NB4 (cell line): ENCODE data around the gene PRDM4.

Experiments used
- CTCF ChIP-seq: IDR thresholded peaks from one replicate; pipeline ENCODE4 v1.5.1; 2012; ENCODE audit warnings: low read depth, low read length
- MAX ChIP-seq: IDR thresholded peaks from 2 replicates; pipeline ENCODE4 v1.6.1; 2011; ENCODE audit warnings: low read depth, low read length
- MYC ChIP-seq: IDR thresholded peaks from 2 replicates; pipeline ENCODE4 v1.6.1; 2011; ENCODE audit warnings: low read depth, low read length
- POLR2A ChIP-seq: IDR thresholded peaks from 2 replicates; pipeline ENCODE4 v1.6.1; 2011; ENCODE audit warnings: mild to moderate bottlenecking; ENCODE audit not compliant: insufficient read length; ENCODE audit errors: extremely low read depth

GRCh38 chr12:107685360-107686248 lies 75.3 kb downstream of the PRDM4 start, which contains the start of gene PWP1:
- TF ChIP-seq CTCF (no peak), POLR2A (peak; percentile 95), MAX (peak; percentile 78; the same call in 1 of the 2 replicates), MYC (peak; percentile 74)
